SK-N-SH (cell line): Measurements from ENCODE around the gene CDC14B.

Experiments used
- CHD2 ChIP-seq: fragments of 150-350 bp; IDR thresholded peaks from 2 replicates; pipeline ENCODE4 v1.6.1; 2018; ENCODE audit warnings: low read length; ENCODE audit not compliant: partially characterized antibody
- EP300 ChIP-seq, 2 experiments: IDR thresholded peaks; 2 replicates each; pipeline versions ENCODE4 v1.4.0 to v1.6.1; 2012; ENCODE audit warnings: borderline replicate concordance in 1 of 2, low read depth in 1 of 2, low read length in 1 of 2
- EZH2phosphoT487 ChIP-seq: fragments of 200-600 bp; sonication (generic); IDR thresholded peaks from 2 replicates; pipeline ENCODE4 v1.6.1; 2017; ENCODE audit warnings: low read depth, mixed run types, mild to moderate bottlenecking, antibody characterized with exemption, moderate library complexity, borderline replicate concordance
- FOXJ3 ChIP-seq: sonication (generic); formaldehyde crosslinking; IDR thresholded peaks from 2 replicates; pipeline ENCODE4 v1.5.1; 2020; ENCODE audit warnings: mild to moderate bottlenecking, missing genetic modification reagents
- GABPA ChIP-seq: IDR thresholded peaks from 2 replicates; pipeline ENCODE4 v1.4.0; 2012; ENCODE audit warnings: low read depth, mild to moderate bottlenecking
- JUND ChIP-seq: IDR thresholded peaks from 2 replicates; pipeline ENCODE4 v1.4.0; 2012
- MEF2A ChIP-seq: IDR thresholded peaks from 2 replicates; pipeline ENCODE4 v1.4.0; 2012; ENCODE audit warnings: low read depth, borderline replicate concordance
- NRF1 ChIP-seq: IDR thresholded peaks from 2 replicates; pipeline ENCODE4 v1.6.1; 2012; ENCODE audit warnings: low read depth, mild to moderate bottlenecking, low read length
- POLR2AphosphoS5 ChIP-seq: IDR thresholded peaks from 2 replicates; pipeline ENCODE4 v1.6.1; 2012; ENCODE audit warnings: low read depth, low read length
- RAD21 ChIP-seq: IDR thresholded peaks from 2 replicates; pipeline ENCODE4 v1.6.1; 2012; ENCODE audit warnings: mild to moderate bottlenecking, low read length
- TF ChIP-seq, protein P1 (sequence below): IDR thresholded peaks from 2 replicates; pipeline ENCODE4 v1.4.0; 2012; ENCODE audit warnings: low read depth
- TF ChIP-seq, protein P2 (sequence below): fragments of 200-600 bp; sonication (generic); IDR thresholded peaks from 2 replicates; pipeline ENCODE4 v1.6.1; 2017; ENCODE audit warnings: antibody characterized with exemption, mild to moderate bottlenecking, moderate library complexity
- TF ChIP-seq, protein P3 (sequence below): IDR thresholded peaks from 2 replicates; pipeline ENCODE4 v1.6.1; 2012; ENCODE audit warnings: mild to moderate bottlenecking, low read depth, low read length, moderate library complexity
- TF ChIP-seq, protein P4 (sequence below): fragments of 150-350 bp; IDR thresholded peaks from 2 replicates; pipeline ENCODE4 v1.6.1; 2017; ENCODE audit warnings: antibody characterized with exemption, low read length, low read depth, borderline replicate concordance

DNA sequence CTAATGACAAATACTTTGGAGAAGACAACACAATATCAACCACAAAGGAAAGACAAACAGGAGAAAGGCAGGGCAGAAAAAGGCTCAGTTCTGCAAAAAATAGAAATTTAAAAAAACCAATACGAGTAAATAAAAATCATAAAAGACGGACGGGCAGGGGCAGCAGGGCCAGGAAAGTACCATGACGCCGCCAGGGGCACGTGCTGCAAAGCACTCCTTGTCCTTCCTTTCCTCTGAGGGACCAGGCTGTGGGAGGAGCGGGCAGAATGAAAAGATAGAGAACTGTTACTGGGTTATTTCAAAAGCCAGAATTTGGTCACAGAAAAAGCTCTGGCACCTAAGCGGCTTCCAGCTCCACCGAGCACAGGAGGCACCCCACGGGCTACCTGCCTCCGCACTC, 115.7 kb downstream of the CDC14B start:
- TF ChIP-seq EZH2phosphoT487 (no peak), CHD2 (no peak), FOXJ3 (CRISPR knock-in tag) (no peak), RAD21 (no peak), MEF2A (no peak), POLR2AphosphoS5 (no peak), EP300 (IDR thresholded peaks at IDR 0.05; ENCODE audit: borderline replicate concordance in 1 of 2, low read depth in 1 of 2, low read length in 1 of 2) (no peak), JUND (no peak), NRF1 (no peak), GABPA (no peak)
- TF ChIP-seq, protein P1, sequence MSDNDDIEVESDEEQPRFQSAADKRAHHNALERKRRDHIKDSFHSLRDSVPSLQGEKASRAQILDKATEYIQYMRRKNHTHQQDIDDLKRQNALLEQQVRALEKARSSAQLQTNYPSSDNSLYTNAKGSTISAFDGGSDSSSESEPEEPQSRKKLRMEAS: no peak
- TF ChIP-seq, protein P2, sequence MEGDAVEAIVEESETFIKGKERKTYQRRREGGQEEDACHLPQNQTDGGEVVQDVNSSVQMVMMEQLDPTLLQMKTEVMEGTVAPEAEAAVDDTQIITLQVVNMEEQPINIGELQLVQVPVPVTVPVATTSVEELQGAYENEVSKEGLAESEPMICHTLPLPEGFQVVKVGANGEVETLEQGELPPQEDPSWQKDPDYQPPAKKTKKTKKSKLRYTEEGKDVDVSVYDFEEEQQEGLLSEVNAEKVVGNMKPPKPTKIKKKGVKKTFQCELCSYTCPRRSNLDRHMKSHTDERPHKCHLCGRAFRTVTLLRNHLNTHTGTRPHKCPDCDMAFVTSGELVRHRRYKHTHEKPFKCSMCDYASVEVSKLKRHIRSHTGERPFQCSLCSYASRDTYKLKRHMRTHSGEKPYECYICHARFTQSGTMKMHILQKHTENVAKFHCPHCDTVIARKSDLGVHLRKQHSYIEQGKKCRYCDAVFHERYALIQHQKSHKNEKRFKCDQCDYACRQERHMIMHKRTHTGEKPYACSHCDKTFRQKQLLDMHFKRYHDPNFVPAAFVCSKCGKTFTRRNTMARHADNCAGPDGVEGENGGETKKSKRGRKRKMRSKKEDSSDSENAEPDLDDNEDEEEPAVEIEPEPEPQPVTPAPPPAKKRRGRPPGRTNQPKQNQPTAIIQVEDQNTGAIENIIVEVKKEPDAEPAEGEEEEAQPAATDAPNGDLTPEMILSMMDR: no peak
- TF ChIP-seq, protein P3, sequence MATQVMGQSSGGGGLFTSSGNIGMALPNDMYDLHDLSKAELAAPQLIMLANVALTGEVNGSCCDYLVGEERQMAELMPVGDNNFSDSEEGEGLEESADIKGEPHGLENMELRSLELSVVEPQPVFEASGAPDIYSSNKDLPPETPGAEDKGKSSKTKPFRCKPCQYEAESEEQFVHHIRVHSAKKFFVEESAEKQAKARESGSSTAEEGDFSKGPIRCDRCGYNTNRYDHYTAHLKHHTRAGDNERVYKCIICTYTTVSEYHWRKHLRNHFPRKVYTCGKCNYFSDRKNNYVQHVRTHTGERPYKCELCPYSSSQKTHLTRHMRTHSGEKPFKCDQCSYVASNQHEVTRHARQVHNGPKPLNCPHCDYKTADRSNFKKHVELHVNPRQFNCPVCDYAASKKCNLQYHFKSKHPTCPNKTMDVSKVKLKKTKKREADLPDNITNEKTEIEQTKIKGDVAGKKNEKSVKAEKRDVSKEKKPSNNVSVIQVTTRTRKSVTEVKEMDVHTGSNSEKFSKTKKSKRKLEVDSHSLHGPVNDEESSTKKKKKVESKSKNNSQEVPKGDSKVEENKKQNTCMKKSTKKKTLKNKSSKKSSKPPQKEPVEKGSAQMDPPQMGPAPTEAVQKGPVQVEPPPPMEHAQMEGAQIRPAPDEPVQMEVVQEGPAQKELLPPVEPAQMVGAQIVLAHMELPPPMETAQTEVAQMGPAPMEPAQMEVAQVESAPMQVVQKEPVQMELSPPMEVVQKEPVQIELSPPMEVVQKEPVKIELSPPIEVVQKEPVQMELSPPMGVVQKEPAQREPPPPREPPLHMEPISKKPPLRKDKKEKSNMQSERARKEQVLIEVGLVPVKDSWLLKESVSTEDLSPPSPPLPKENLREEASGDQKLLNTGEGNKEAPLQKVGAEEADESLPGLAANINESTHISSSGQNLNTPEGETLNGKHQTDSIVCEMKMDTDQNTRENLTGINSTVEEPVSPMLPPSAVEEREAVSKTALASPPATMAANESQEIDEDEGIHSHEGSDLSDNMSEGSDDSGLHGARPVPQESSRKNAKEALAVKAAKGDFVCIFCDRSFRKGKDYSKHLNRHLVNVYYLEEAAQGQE: no peak
- TF ChIP-seq, protein P4, sequence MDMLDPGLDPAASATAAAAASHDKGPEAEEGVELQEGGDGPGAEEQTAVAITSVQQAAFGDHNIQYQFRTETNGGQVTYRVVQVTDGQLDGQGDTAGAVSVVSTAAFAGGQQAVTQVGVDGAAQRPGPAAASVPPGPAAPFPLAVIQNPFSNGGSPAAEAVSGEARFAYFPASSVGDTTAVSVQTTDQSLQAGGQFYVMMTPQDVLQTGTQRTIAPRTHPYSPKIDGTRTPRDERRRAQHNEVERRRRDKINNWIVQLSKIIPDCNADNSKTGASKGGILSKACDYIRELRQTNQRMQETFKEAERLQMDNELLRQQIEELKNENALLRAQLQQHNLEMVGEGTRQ: no peak
